NCI-H2196 treated with DMSO at 0.1 percent for 48 hours (cell line): ENCODE data around the gene GTF3C4.

Source experiments
- DNase-seq: peaks from one replicate; lab custom pipeline; 2025; ENCODE audit not compliant: unreplicated experiment; lab: John Stamatoyannopoulos, UW

The GTF3C4 gene, protein sequence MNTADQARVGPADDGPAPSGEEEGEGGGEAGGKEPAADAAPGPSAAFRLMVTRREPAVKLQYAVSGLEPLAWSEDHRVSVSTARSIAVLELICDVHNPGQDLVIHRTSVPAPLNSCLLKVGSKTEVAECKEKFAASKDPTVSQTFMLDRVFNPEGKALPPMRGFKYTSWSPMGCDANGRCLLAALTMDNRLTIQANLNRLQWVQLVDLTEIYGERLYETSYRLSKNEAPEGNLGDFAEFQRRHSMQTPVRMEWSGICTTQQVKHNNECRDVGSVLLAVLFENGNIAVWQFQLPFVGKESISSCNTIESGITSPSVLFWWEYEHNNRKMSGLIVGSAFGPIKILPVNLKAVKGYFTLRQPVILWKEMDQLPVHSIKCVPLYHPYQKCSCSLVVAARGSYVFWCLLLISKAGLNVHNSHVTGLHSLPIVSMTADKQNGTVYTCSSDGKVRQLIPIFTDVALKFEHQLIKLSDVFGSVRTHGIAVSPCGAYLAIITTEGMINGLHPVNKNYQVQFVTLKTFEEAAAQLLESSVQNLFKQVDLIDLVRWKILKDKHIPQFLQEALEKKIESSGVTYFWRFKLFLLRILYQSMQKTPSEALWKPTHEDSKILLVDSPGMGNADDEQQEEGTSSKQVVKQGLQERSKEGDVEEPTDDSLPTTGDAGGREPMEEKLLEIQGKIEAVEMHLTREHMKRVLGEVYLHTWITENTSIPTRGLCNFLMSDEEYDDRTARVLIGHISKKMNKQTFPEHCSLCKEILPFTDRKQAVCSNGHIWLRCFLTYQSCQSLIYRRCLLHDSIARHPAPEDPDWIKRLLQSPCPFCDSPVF

DNA sequence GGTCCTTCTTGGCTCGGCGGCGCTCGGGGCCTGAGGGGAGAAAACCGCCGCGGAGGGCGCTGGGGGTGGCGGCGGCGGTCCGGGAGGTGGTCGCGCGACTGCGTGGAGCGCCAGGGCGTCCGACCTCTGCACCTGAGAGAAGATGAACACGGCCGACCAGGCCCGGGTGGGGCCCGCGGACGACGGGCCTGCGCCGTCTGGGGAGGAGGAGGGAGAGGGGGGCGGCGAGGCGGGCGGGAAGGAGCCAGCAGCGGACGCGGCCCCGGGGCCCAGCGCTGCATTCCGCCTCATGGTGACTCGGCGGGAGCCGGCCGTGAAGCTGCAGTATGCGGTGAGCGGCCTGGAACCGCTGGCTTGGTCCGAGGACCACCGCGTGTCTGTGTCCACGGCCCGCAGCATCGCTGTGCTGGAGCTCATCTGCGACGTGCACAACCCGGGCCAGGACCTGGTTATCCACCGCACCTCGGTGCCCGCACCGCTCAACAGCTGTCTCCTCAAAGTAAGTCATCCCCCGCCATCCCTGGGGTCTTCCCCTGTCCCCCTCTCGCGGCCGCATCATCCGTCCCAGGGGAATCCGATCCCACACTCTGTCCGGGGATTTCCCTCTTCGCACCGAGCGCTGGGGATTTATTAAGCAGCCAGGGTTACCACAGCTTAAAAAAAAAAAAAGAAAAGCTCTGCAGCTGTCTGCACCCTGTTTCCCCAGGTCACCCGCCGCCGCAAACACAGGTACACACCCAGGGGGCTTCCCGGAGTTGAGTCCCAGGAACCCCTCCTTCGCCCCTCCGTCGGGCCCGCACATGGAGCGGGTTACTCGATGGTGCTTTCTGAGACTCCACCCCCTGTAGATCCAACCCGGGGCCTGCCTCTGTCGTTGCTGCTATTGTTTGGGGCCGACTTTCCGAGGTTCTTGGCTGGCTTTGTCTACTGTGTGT is at the start of gene GTF3C4:
GTF3C4 (plus strand) TSS at position 8 of the 935 bp plus-strand sequence; CDS start at position 143, 135 bp downstream.
- DNase-seq, result no peak

DNA sequence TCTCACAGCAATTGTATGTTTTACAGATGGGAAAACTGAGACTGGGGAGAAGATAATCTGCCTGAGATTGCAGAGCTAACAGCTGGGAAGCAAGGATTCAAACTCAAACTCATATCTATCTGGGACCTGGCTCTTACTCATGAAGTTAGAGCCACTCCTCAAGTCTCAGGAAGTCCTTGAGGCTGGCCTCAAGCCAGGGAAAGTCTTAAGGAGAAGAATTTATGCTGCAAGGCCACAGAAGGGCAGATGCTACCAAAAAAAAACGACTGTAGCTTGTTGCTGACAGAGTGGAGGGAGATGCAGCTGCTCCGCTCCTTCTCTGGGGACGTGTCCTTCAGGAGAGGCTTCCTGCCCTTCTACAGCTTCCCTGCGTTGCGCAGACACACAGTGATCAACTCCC is 48.1 kb upstream of the GTF3C4 start:
- no peak for DNase-seq

DNA sequence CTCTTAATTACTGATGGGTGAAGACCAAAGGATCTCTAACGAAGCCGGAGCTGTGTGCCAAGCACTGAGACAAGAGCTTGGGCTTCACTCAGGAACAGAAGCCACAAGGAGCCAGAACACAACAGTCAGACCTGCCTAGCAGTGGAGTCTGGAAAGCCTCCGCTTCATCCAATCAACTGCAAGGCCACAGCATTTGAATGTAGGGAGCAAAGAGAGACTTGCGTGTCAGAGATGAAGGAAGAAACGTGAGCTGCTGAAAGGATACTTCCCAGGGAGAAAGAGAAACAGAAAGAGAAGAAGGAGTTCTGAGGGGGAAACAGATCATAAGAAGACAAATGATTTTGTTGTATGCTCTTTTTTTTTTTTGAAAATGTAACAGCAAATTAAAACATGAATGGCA is 44.0 kb upstream of the GTF3C4 start:
- no peak for DNase-seq

DNA sequence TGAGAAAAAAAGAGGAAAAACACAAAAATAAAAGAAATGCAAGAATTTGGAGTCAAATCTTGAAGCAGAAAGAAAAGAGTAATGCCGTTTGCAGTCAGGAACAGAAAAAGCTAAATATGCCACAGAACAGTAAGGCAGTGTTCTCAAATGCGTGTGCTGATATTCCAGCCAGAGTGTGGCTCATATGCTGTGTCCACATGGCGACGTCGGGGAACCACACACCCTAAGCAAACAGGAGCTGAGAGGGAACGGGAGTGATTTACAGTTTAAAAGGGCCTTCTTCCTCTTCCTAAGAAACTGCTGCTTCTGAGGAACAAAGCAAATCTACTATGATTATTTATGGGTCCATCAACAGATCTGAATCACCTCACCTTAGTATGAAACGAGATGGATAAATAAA is 43.2 kb upstream of the GTF3C4 start:
- no peak for DNase-seq

DNA sequence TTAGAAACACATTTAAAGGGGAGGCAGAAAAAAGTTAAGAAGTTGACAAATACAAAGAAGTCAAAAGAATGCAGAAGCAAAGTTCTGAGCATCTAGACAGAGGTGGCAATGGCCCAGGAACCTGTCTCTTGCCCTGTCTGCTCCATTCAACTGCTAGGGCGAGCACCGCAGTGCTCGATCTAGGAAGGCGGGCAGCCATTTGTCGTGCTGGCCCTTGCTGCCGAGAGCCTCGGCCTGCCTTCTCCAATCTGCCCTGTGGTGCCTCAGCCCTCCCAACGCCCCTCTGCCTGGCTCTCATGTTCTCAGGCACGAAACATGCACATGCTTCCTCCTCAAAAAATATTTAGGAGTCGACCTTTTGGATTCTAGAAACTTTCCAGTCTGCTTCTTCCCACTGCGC is 42.7 kb upstream of the GTF3C4 start:
- DNase-seq, result no peak

DNA sequence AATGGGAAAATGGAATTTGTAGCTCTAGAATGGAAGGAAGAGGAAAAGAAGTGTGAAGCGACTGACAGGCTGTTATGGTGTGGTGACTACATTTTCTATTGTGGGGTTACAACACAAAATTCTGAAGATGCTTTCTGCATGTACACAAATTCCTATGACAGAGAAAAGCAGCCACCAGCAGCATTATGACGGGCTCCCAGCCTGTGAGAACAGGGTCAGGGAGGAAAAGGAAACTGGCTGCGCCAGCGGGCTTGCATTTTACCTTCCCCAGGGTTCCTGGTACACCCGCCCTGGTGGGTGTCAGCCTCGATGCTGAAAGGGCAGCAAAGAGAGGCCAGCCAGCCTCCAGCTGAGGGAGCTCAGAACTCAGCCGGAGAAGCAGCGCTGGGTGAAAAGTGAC is 41.5 kb upstream of the GTF3C4 start:
- DNase-seq, result no peak

DNA sequence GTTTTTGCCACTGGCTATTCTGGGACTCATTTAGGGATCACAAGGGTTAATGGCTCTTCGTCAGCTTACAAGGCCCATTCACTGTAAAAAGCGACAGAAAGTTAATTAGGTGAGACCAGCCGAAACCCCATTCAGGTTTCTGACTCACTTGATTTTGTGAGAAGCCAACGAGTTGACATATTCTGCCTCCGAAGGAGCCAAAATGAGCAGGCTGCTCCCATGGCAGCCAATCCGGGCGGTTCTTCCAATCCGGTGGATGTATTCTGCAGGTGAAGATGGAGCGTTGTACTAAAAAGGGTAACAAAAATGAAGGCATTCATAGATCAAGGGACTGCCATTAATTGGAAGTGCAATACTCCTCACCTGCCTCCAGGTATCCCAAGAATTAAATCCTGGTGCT is 40.1 kb upstream of the GTF3C4 start:
- DNase-seq, result no peak

DNA sequence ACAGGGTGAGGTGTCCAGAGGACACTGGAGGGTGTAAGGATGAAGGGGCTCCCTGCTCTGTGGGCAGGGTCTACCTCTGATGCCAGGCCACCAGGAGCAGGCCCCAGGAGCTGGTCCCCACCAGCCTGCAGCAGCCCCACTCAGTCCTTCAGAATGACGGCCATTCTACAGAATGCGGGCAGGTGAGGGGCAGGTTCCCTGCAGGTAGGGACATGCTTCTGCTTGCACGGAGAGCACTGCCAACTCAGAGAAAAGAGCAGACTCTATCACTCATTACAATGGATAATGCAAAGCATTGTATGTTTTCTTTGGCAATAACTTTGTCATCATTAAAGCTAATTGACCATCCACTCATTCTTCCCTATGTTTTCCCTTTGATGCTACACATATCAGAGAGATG is 39.5 kb upstream of the GTF3C4 start:
- no peak for DNase-seq

DNA sequence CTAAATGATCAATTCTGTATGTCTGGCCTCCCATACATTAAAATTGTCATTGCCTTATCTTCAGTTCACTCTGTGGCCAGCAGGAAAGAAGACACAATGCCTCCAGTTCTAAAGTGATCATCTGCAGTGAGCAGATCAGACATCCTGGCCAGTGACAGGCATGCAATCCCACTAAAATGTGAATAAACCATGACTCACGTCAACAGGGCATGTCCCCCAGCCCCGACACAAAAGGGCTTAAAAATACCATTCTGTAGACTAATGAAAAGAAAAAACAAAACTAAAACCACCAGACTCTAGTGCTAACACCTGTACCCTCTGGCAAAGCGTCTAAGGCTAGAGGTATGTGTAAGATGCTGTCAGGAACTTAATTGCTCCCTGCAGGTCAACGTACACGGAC is 39.0 kb upstream of the GTF3C4 start:
- DNase-seq, result no peak

DNA sequence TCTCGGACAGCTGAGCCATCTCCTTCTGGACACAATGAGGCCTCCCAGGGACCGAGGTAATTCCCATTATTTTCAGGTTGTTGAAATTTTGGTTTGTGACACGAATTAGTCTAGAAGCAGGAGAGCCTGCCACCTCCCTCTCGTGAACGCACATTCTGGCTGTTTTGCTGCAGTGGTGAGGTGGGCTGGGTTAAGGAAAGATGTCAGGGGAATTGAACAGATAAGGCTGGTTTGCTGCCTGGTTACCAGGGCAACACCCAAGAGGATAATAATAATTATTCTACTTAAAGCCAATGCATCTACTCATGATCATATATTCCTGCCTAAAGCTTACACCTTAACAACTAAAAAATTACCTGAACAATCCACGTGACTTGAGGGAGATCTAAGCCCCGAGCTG is 38.6 kb upstream of the GTF3C4 start:
- DNase-seq, result no peak

DNA sequence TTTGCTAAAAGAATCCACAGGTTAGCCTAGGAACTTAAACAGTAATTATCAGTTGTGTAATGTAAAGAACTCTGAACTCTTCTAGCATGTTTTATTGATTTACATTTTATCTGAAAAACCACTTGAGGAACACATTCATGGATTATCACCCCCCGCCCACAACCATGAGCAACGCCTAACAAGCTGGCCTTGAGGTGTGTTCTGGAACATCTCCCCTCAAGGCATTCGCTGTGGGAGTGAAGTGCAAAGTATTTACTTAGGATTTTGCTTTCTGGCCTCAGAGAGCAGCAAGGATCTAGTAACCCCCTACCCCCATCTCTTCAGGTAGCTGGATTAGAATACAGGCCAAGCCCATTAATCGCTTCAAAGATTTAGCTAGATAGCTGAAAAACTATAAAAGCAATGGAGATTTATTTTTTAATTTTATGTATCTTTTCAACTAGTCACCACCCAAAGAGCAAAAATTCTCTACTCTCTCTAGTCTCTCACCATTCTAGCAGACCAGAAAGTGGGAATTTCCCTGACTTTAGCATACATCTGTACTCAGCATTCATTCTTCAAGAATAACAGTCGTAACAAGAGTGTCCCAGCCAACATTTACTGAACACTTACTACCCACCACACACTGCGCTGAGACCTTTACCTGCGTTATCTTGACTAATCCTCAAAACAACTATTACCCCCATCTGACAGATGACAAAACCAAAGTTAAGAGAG is 37.7 kb upstream of the GTF3C4 start:
- no peak for DNase-seq

DNA sequence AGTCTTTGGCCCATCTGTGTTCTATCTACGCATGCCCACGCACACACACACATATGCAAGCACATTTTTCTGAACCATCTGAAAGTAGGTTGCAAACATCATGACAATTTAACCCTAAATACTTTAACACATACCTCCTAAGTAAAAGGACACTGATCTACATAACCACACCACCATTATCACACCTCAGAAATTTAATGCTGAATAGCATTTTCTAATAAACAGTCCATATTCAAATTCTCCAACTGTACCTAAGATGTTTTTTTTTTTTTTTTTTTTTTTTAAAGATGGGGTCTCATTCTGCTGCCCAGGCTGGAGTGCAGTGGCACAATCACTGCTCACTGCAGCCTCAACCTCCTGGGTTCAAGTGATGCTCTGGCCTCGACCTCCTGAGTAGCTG is 35.9 kb upstream of the GTF3C4 start:
- no peak for DNase-seq

DNA sequence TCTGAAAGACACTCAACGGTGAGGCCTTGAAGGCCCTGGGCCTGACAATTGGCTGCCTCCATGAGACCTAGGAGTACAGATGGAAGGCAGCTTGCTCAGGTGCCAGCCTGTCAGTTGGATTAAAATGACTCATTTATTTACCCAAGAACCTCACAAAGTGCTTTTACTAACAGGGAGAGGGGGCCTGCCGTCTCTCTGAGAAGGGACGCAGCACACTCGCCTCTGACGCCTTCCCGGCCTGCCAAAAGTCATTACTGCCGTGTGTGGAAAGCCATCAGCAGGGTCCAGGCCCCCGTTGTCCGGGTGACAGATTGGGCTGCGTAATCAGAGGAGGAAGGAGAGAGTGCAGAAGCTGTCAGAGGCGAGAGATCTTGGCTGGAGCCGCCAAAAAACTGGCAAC is 32.9 kb upstream of the GTF3C4 start:
- peak; percentile 51 for DNase-seq

DNA sequence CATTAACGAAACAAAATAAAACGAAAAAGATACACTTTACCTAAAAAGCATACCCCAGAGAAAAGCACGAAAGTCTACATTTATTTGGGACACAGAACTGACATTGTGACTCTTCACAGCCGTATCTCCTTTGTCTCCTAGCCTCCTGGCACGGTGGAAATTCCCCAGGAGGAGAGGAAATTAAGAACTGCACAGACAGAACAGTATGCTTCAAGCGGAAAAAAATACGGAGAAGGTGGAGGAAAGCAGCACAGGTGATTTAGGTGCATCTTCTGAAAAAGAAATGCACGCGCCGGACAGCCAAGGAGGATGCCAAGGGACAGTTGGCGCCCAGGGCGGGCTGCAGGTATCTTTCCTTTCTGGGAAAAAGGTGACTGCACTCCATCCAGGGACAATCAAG is 32.5 kb upstream of the GTF3C4 start:
- DNase-seq, result no peak

DNA sequence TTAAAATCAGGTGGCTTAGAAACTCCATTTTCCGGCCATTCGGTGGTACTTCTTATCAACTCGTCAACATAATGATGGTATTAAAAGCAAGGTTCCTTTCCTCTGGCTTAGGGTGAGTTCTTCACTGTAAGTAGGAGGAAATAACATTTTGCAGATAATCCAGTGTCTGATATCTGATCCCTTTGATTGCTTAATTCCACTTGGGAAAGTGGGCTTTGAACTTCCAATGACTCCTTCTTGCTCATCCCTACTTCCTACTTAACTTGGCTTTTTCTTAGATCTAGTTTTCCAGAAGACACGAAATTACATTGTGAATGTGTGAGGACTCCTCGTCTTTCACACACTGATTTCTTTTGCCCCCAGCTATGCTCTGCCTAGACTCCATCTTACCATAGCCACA is 32.0 kb upstream of the GTF3C4 start:
- no peak for DNase-seq

DNA sequence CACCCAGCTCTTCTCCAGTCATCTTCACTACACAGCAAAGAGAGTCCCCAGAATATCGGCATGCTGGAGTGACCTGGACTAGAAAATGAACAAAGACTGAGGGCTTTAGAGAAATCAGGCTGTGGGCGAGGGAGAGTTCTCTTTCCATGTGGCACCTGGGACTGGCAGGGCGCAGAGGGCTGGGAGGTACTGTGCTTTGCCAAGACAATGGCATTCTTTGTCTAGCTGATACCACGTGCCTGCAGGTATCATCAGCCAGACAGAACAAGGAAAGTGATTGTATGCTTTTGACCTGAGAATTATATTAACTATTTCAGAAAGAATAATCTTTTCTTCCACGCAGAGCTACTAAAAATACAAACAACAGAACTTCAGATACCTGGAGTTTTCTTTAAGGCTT is 30.9 kb upstream of the GTF3C4 start:
- DNase-seq, result no peak

DNA sequence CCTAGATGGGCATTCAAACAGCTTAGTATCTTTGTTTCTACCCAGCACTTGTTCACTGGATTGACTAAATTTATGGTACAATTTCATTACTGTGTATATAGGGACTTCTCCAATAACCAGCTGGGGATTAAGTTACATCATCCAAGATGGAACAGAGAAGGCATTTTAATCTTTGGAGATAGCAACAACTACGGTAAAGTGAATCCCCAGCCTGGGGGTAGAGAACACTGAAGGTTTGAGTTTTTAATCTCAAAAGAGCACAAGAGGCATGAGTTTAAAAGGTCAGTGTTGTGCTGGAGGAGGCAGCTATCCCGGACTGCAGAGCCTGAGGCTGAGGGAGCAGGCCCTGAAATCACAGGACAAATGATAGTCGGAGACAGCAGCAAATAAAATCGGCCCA is 29.0 kb upstream of the GTF3C4 start:
- DNase-seq, result no peak

DNA sequence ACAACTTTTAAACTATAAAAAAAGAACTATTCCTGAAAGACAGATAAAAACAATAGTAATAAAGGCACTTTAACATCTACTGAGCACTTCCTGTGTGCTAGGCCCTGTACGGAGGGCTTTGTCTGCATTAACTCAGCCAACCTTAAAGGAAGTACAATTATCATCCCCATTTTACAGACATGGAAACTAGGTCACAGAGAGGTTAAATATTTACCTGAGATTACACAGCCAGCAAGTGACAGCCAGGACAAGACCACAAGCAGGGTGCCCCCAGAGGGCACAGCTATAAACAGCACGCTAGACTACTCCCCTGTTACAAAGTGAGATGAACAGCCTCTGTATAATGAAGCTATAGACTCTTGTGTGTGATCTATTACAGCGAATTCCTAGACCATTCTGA is 26.0 kb upstream of the GTF3C4 start:
- DNase-seq, result no peak

DNA sequence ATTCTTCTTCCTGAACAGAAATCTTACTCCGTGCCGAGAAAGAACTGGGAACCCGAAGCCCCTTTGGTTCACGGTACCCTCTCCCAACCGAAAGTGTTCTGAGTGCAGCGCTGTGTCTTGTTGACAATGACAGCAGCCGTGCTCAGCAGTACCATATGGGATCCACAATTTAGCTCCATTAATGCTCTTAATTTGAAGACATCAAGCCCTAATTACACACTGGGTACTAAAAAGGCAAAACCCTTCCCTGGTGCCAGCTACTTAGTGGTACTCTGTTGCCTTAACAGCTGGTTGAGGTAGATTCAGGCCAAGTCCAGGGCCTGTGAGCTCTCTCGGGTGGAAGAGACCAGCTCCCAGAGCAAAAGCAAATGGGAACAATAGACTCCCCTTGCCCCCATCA is 25.0 kb upstream of the GTF3C4 start:
- DNase-seq, result no peak

DNA sequence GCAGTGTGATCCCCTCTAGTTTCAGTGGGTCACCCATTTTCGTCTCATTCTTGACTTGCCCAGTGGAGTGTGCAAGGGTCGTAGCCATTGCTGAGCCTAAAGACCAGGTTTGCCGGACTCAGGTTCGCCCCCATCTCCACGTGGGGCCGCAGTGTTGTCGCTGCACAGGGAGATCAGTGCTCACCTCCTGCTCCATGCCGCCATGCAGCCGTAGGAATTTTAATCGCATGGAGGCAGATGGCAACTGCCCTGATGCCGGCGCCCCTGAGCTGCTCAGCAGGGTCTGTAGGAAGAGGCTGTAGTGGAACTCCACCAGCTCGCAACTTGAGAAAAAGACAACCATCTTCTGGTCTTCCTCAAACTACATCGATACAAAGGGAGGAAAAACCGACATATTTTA is 24.6 kb upstream of the GTF3C4 start:
- no peak for DNase-seq

DNA sequence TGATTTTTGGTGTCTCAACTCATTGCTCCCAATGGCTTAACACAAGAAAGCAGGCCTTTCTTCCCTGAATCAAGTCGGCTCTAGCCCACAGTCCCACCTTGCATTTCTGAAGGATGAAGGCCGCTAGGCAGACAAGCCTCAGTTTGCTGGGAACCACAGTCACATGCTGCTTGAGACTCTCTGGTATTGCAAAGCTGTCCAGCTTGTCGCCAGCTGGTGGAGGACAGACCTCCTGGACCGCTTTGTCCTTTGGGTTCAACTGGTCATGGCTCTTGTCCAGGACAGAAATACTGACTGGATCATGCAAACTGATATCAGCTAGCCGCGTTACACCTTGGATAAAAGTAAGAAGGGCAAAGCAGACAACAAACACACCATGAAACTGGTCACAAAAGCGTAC is 23.5 kb upstream of the GTF3C4 start:
- DNase-seq, result no peak
